Stimulated activated CD4-positive, alpha-beta T cell treated with anti-CD3 and anti-CD28 coated beads, Interleukin-4, amount 100 ng/mL, for 48 hours (primary cell): ENCODE results near the gene PCSK2.

ENCODE experiments used
- DNase-seq, 2 donors: peaks; one replicate each; pipeline ENCODE4 v3.0.0-alpha.2; 2020; ENCODE audit warnings: low read depth in 2 of 2

PCSK2 gene

GRCh38 chr20:17480696-17481095 lies 253.9 kb downstream of the PCSK2 start:
- no peak for DNase-seq

GRCh38 chr20:17481661-17482060 lies 254.8 kb downstream of the PCSK2 start:
- DNase-seq, result no peak

- DNase-seq, result no peak
Observed at GRCh38 chr20:17482536-17482935, 255.7 kb downstream of the PCSK2 start.

- DNase-seq, result no peak
Observed at GRCh38 chr20:17485017-17485416, 258.2 kb downstream of the PCSK2 start.

- DNase-seq, result no peak
Observed at GRCh38 chr20:17488916-17489600, 262.2 kb downstream of the PCSK2 start.

- no peak for DNase-seq
Observed at GRCh38 chr20:17490501-17490900, 263.7 kb downstream of the PCSK2 start.

GRCh38 chr20:17491041-17491440 lies 264.2 kb downstream of the PCSK2 start:
- DNase-seq, result no peak

- no peak for DNase-seq
Observed at GRCh38 chr20:17491488-17491887, 264.6 kb downstream of the PCSK2 start.

- no peak for DNase-seq
Observed at GRCh38 chr20:17493173-17493572, 266.3 kb downstream of the PCSK2 start.

- no peak for DNase-seq
Observed at GRCh38 chr20:17494201-17494600, 267.4 kb downstream of the PCSK2 start.

- DNase-seq, result no peak
Observed at GRCh38 chr20:17495826-17496225, 269.0 kb downstream of the PCSK2 start.

- no peak for DNase-seq
Observed at GRCh38 chr20:17497821-17498580, 271.2 kb downstream of the PCSK2 start.

- no peak for DNase-seq
Observed at GRCh38 chr20:17498641-17499040, 271.8 kb downstream of the PCSK2 start.

- no peak for DNase-seq
Observed at GRCh38 chr20:17499041-17499440, 272.2 kb downstream of the PCSK2 start.

- DNase-seq, result no peak
Observed at GRCh38 chr20:17500271-17500670, 273.4 kb downstream of the PCSK2 start.

- no peak for DNase-seq
Observed at GRCh38 chr20:17500826-17501225, 274.0 kb downstream of the PCSK2 start.

- no peak for DNase-seq
Observed at GRCh38 chr20:17501701-17502100, 274.9 kb downstream of the PCSK2 start.

- no peak for DNase-seq
Observed at GRCh38 chr20:17502105-17502504, 275.3 kb downstream of the PCSK2 start.

- DNase-seq, result no peak
Observed at GRCh38 chr20:17503301-17504065, 276.6 kb downstream of the PCSK2 start.

GRCh38 chr20:17504066-17504897 lies 277.4 kb downstream of the PCSK2 start:
- DNase-seq, result no peak

- peak; percentile 12 to 35 for DNase-seq
Observed at GRCh38 chr20:17504898-17505635, 278.2 kb downstream of the PCSK2 start.
